H9 (cell line): ENCODE data around the gene LBX2. TPM values are rescaled to one million over a fixed set of nuclear protein-coding genes. Genes with fewer than 3 reads are reported as not detected.
A peak's percentile ranks its signal among the peaks of the same experiment; 100 is the strongest.

Source experiments
- DNase-seq: peaks from one replicate; pipeline ENCODE4 v3.0.0-alpha.2; 2017
- H2AFZ ChIP-seq: one replicate; pipeline ENCODE4 v1.6.1; 2013; ENCODE audit warnings: mild to moderate bottlenecking, low read length, control low read depth, moderate library complexity
- H2AK5ac ChIP-seq: 2 replicates; pipeline ENCODE4 v1.6.1; 2013; ENCODE audit warnings: low read length, control low read depth, mixed read lengths; ENCODE audit not compliant: insufficient read length
- H2BK120ac ChIP-seq: one replicate; pipeline ENCODE4 v1.6.1; 2013; ENCODE audit warnings: low read depth, mild to moderate bottlenecking, low read length, control low read depth, inconsistent platforms; ENCODE audit not compliant: poor library complexity, severe bottlenecking
- H2BK12ac ChIP-seq: 2 replicates; pipeline ENCODE4 v1.6.1; 2013; ENCODE audit warnings: low read length, control low read depth, mixed read lengths, low read depth; ENCODE audit not compliant: insufficient read length
- H2BK15ac ChIP-seq: 2 replicates; pipeline ENCODE4 v1.6.1; 2013; ENCODE audit warnings: low read depth, low read length, control low read depth
- H2BK20ac ChIP-seq: one replicate; pipeline ENCODE4 v1.6.1; 2013; ENCODE audit warnings: low read depth, mild to moderate bottlenecking, low read length, control low read depth, inconsistent platforms; ENCODE audit not compliant: poor library complexity, severe bottlenecking
- H2BK5ac ChIP-seq: 2 replicates; pipeline ENCODE4 v1.6.1; 2013; ENCODE audit warnings: low read length, control low read depth, mixed read lengths; ENCODE audit not compliant: insufficient read length
- H3K14ac ChIP-seq: 2 replicates; pipeline ENCODE4 v1.6.1; 2013; ENCODE audit warnings: low read length, control low read depth; ENCODE audit not compliant: insufficient read depth
- H3K18ac ChIP-seq: 2 replicates; pipeline ENCODE4 v1.6.1; 2013; ENCODE audit warnings: low read depth, mild to moderate bottlenecking, mixed read lengths, low read length, control low read depth; ENCODE audit not compliant: insufficient read length
- H3K23ac ChIP-seq: 2 replicates; pipeline ENCODE4 v1.6.1; 2013; ENCODE audit warnings: low read length, control low read depth, mixed read lengths, low read depth; ENCODE audit not compliant: insufficient read length
- H3K23me2 ChIP-seq: 2 replicates; pipeline ENCODE4 v1.6.1; 2013; ENCODE audit warnings: low read depth, mild to moderate bottlenecking, mixed read lengths, low read length, control low read depth; ENCODE audit not compliant: insufficient read length, poor library complexity, severe bottlenecking
- H3K27ac ChIP-seq: 2 replicates; pipeline ENCODE4 v1.5.1; 2013; ENCODE audit warnings: low read length, control low read depth, mixed read lengths, low read depth; ENCODE audit not compliant: insufficient read length
- H3K27me3 ChIP-seq: 2 replicates; pipeline ENCODE4 v1.6.1; 2013; ENCODE audit warnings: low read length, control low read depth, inconsistent platforms; ENCODE audit not compliant: insufficient read depth
- H3K4ac ChIP-seq: 2 replicates; pipeline ENCODE4 v1.6.1; 2013; ENCODE audit warnings: low read depth, mild to moderate bottlenecking, control low read depth, inconsistent platforms, low read length, moderate library complexity
- H3K4me1 ChIP-seq: 2 replicates; pipeline ENCODE4 v1.6.1; 2013; ENCODE audit warnings: low read length, control low read depth, inconsistent platforms; ENCODE audit not compliant: insufficient read depth
- H3K4me2 ChIP-seq: 2 replicates; pipeline ENCODE4 v1.6.1; 2013; ENCODE audit warnings: low read length, control low read depth, mixed read lengths; ENCODE audit not compliant: insufficient read length, insufficient read depth
- H3K56ac ChIP-seq: 2 replicates; pipeline ENCODE4 v1.6.1; 2013; ENCODE audit warnings: low read depth, mild to moderate bottlenecking, mixed read lengths, low read length, control low read depth; ENCODE audit not compliant: insufficient read length
- H3K79me1 ChIP-seq: 2 replicates; pipeline ENCODE4 v1.6.1; 2013; ENCODE audit warnings: low read depth, mild to moderate bottlenecking, moderate library complexity, low read length, control low read depth, inconsistent platforms; ENCODE audit not compliant: insufficient read depth, poor library complexity, severe bottlenecking
- H3K79me2 ChIP-seq: 2 replicates; pipeline ENCODE4 v1.6.1; 2013; ENCODE audit warnings: low read length, control low read depth, inconsistent platforms; ENCODE audit not compliant: insufficient read depth
- H3K9ac ChIP-seq: 2 replicates; pipeline ENCODE4 v1.6.1; 2013; ENCODE audit warnings: low read length, control low read depth, mixed read lengths; ENCODE audit not compliant: insufficient read length; ENCODE audit errors: extremely low read depth
- H3K9me3 ChIP-seq: one replicate; pipeline ENCODE4 v1.6.1; 2013; ENCODE audit warnings: low read depth, low read length, inconsistent platforms; ENCODE audit not compliant: control insufficient read depth
- H3T11ph ChIP-seq: one replicate; pipeline ENCODE4 v1.6.1; 2013; ENCODE audit warnings: mild to moderate bottlenecking, low read length, control low read depth, inconsistent platforms
- H4K20me1 ChIP-seq: one replicate; pipeline ENCODE4 v1.6.1; 2013; ENCODE audit not compliant: control insufficient read depth, insufficient read length, insufficient read depth
- H4K5ac ChIP-seq: 2 replicates; pipeline ENCODE4 v1.6.1; 2013; ENCODE audit warnings: low read depth, mild to moderate bottlenecking, mixed read lengths, low read length, control low read depth; ENCODE audit not compliant: insufficient read length
- H4K8ac ChIP-seq: replicated peaks from 2 replicates; pipeline ENCODE4 v1.6.1; 2013; ENCODE audit warnings: low read length, control low read depth, mixed read lengths, low read depth; ENCODE audit not compliant: insufficient read length
- H4K91ac ChIP-seq: 2 replicates; pipeline ENCODE4 v1.6.1; 2013; ENCODE audit warnings: low read depth, mild to moderate bottlenecking, moderate library complexity, mixed read lengths, low read length, control low read depth; ENCODE audit not compliant: insufficient read length
- H3K27ac Mint-ChIP-seq, 3 experiments: 2 replicates in 2 of 3; 3 replicates in 1 of 3; pipeline ENCODE4 v1.8.0; 2020 to 2021; ENCODE audit warnings: mixed read lengths in 3 of 3, mild to moderate bottlenecking in 1 of 3, moderate library complexity in 1 of 3
- H3K27me3 Mint-ChIP-seq: 2 replicates; pipeline ENCODE4 v1.8.0; 2021; ENCODE audit warnings: low read depth, mild to moderate bottlenecking, moderate library complexity, mixed read lengths
- H3K36me3 Mint-ChIP-seq, 3 experiments: 2 replicates in 2 of 3; 3 replicates in 1 of 3; pipeline ENCODE4 v1.8.0; 2020 to 2021; ENCODE audit warnings: low read depth in 3 of 3, mixed read lengths in 3 of 3; ENCODE audit not compliant: insufficient read depth in 1 of 3
- H3K4me1 Mint-ChIP-seq, 2 experiments: 2 replicates each; pipeline ENCODE4 v1.8.0; 2020; ENCODE audit warnings: mixed read lengths in 2 of 2
- H3K4me3 Mint-ChIP-seq, 2 experiments: 2 replicates in 1 of 2; 3 replicates in 1 of 2; pipeline ENCODE4 v1.8.0; 2020 to 2021; ENCODE audit warnings: mild to moderate bottlenecking in 2 of 2, mixed read lengths in 2 of 2, moderate library complexity in 1 of 2
- H3K9me3 Mint-ChIP-seq, 2 experiments: 2 replicates in 1 of 2; 3 replicates in 1 of 2; pipeline ENCODE4 v1.8.0; 2020; ENCODE audit warnings: mild to moderate bottlenecking in 2 of 2, mixed read lengths in 2 of 2, moderate library complexity in 1 of 2
- CTCF ChIP-seq: fragments of 200-600 bp; sonication (generic); conservative IDR thresholded peaks from 3 replicates; pipeline ENCODE4 v1.8.0; 2021; ENCODE audit warnings: antibody characterized with exemption, mild to moderate bottlenecking
- WGBS: extraction: QIAGEN DNeasy Blood & Tissue Kit; methylation state at CpG from one replicate; pipeline ENCODE4 v1.1.7; 2013; ENCODE audit warnings: missing lambda C conversion rate, low lambda C conversion rate, mixed read lengths; ENCODE audit not compliant: insufficient read length; ENCODE audit errors: extremely low coverage; 5-methylcytosine and 5-hydroxymethylcytosine counted together
- total RNA-seq: library from RNA; stranded (reverse); gene quantifications from 2 replicates; pipeline ENCODE4 v1.2.1, GENCODE V29; 2021

Gene LBX2
- total RNA-seq, 1 experiment from 2014 or later: 1.1 TPM

- H3T11ph ChIP-seq: no peak overlapping the region
- no peak overlapping the region for H3K18ac ChIP-seq
- peak overlapping the region in 1 of 2 experiments; percentile 1; a peak in 2 of 5 replicates for H3K4me3 Mint-ChIP-seq
- H3K23me2 ChIP-seq: peaks cover 19% of the 10 kb centered on the region
- H3K9ac ChIP-seq: no peak overlapping the region
- H3K4ac ChIP-seq: no peak overlapping the region
- no peak overlapping the region for H2AFZ ChIP-seq
- no peaks in the 10 kb centered on the region for H3K4me1 ChIP-seq
- no peak overlapping the region for H2BK20ac ChIP-seq
- WGBS: no CpG with 5 or more reads among the region's 13 CpGs
- peaks cover 10 to 17% of the 10 kb centered on the region in 2 experiments for H3K9me3 Mint-ChIP-seq
- H3K27ac Mint-ChIP-seq: no peak overlapping the region
- H2BK120ac ChIP-seq: no peak overlapping the region
- no peak overlapping the region for H4K91ac ChIP-seq
- no peak overlapping the region for H2BK5ac ChIP-seq
- no peak overlapping the region for H2AK5ac ChIP-seq
- no peaks in the 10 kb centered on the region for H4K20me1 ChIP-seq
- no peak overlapping the region for H3K27ac ChIP-seq
- no peaks in the 10 kb centered on the region for H3K9me3 ChIP-seq
- peaks cover 76% of the 10 kb centered on the region for H3K27me3 ChIP-seq
- TF ChIP-seq CTCF: no peak
- H3K27me3 Mint-ChIP-seq: peaks cover 97% of the 10 kb centered on the region
- no peaks in the 10 kb centered on the region for H3K79me2 ChIP-seq
- H3K4me2 ChIP-seq: no peak overlapping the region
- H4K8ac ChIP-seq: no peak overlapping the region
- H3K4me1 Mint-ChIP-seq: peaks cover 12 to 14% of the 10 kb centered on the region in 2 experiments
- no peak overlapping the region for H3K23ac ChIP-seq
- H3K79me1 ChIP-seq: no peaks in the 10 kb centered on the region
- no peak overlapping the region for H3K14ac ChIP-seq
- no peak overlapping the region for H4K5ac ChIP-seq
- H3K36me3 Mint-ChIP-seq: peaks cover 5 to 8% (median 6%) of the 10 kb centered on the region in 3 experiments; a peak in 5 of 7 replicates
- H2BK15ac ChIP-seq: no peak overlapping the region
- H3K56ac ChIP-seq: no peak overlapping the region
- DNase-seq: no peak
- H2BK12ac ChIP-seq: no peak overlapping the region
Measured at GRCh38 chr2:74516650-74517049, 17.2 kb upstream of the LBX2 start.
